GM18867 (cell line): ENCODE data around the gene BAIAP2L2.
"Not testable (repeated sequence)": the region's sequence is repeated elsewhere in the genome, so short reads cannot be mapped to it uniquely, and the experiment has no call there.

Experiments
- ATAC-seq: cut with Tn5 transposase; IDR thresholded peaks from one replicate; pipeline ENCODE4 v1.9.1; 2021; ENCODE audit warnings: mild to moderate bottlenecking, moderate library complexity; ENCODE audit not compliant: unreplicated experiment

The BAIAP2L2 gene, protein sequence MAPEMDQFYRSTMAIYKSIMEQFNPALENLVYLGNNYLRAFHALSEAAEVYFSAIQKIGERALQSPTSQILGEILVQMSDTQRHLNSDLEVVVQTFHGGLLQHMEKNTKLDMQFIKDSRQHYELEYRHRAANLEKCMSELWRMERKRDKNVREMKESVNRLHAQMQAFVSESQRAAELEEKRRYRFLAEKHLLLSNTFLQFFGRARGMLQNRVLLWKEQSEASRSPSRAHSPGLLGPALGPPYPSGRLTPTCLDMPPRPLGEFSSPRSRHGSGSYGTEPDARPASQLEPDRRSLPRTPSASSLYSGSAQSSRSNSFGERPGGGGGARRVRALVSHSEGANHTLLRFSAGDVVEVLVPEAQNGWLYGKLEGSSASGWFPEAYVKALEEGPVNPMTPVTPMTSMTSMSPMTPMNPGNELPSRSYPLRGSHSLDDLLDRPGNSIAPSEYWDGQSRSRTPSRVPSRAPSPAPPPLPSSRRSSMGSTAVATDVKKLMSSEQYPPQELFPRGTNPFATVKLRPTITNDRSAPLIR

DNA sequence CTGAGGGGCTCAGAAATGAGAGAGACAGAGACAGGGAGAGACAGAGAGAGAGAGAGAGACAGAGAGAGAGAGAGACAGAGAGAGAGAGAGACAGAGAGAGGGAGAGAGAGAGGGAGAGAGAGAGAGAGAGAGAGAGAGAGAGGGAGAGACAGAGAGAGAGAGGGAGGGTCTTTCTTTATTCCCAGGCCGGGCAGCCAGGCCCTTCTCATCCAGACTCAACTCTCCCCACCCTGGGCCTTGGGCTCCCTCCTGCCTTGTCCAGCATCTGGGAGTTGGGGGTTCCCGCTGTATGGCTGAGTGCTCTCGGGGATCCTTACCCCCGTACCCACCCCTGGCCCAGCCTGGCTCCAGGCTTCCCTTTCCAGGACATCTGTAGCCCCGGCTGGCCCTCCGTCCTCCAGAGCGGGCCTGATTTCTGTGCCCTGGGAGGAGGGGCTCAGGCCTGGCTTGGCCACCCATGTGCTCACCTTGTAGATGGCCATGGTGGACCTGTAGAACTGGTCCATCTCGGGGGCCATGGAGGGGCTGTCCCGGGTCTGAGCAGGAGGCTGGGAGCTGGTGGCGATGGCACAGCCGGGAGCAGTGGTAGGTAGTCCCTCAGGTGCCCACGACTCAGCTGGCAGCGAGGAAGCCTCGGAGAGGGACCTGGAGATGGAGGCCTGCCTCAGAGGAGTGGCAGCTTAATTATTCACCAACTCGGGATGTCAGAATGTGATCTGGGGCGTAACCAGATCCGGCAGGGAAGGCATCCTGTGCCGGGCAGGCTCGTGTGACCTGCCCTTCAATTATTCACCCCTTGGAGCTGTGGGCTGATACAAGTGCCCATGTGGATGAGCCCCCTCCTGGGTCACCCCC lies at the start of gene BAIAP2L2:
BAIAP2L2 (minus strand) TSS at position 677 of the 855 bp plus-strand sequence; CDS start at position 518, 159 bp downstream.
- ATAC-seq = no peak

DNA sequence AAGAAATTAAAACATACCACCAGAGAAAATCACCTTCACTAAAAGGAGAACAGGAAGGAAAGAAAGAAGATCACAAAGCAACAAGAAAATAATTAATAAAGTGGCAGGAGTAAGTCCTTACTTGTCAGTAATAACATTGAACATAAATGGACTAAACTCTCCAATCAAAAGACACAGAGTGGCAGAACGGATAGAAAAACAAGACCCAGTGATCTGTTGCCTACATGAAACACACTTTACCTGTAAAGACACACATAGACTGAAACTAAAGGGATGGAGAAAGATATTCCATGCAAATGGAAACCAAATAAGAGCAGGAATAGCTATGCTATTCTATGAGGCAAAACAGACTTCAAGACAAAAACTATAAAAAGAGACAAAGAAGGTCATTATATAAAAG lies 45.2 kb upstream of the BAIAP2L2 start:
- ATAC-seq = no peak

DNA sequence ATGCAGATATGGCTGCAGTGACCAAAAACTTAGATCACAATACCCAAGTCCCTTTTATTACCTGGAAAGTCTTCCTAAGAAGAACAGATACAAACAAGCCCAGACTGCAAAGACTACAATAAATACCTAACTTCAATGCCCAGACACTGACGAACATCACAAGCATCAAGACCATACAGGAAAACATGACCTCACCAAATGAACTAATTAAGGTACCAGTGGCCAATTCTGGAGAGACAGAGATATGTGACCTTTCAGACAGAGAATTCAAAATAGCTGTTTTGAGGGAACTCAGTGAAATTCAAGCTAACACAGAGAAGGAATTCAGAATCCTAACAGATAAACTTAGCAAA lies 44.1 kb upstream of the BAIAP2L2 start:
- not testable (repeated sequence) for ATAC-seq

- ATAC-seq = no peak
Observed at GRCh38 chr22:38153821-38154562, 43.5 kb upstream of the BAIAP2L2 start.

- ATAC-seq = no peak
Observed at GRCh38 chr22:38151126-38151500, 40.6 kb upstream of the BAIAP2L2 start.

DNA sequence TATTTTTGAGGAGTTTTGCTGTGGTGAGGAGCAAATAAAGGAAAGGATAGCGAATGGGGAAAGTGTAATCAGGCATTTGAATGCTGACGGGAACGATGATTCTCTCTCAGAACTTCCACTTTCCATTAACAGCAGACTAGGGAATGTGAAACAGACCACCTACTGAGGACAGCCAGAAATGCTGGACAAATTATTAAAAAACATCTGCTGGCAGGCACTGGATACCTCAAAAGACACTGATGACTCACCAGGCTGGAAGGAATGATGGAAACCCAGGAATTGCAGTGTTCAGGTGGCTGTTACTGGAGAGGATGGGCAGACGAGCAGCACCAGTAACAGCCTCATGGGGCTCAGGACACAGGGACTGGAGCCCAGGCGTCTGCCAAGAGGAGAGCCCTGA lies 37.8 kb upstream of the BAIAP2L2 start:
- no peak for ATAC-seq

GRCh38 chr22:38146166-38146565 lies 35.7 kb upstream of the BAIAP2L2 start:
- not testable (repeated sequence) for ATAC-seq

DNA sequence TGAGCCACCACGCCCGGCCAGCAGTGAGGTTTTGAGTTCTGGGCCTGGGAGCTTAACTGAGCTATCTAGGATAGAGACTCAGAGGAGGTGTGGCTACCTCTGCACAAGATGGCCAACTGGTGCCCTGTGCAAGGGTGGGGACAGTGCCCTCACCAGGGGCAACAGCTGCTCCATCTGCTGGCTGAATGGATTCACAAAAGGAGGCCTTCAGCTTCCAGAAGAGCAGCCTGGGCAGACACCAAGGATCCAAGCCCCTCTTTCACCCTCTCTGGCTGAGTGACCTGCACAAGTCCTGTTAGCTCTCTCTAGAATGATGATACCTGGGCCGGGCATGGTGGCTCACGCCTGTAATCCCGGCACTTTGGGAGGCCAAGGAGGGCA lies 33.5 kb upstream of the BAIAP2L2 start:
- no peak for ATAC-seq

- no peak for ATAC-seq
Observed at GRCh38 chr22:38142606-38143005, 32.1 kb upstream of the BAIAP2L2 start.

GRCh38 chr22:38141217-38141973 lies 30.9 kb upstream of the BAIAP2L2 start:
- ATAC-seq = no peak

- no peak for ATAC-seq
Observed at GRCh38 chr22:38139901-38140300, 29.4 kb upstream of the BAIAP2L2 start.

GRCh38 chr22:38138961-38139360 lies 28.5 kb upstream of the BAIAP2L2 start:
- no peak for ATAC-seq

DNA sequence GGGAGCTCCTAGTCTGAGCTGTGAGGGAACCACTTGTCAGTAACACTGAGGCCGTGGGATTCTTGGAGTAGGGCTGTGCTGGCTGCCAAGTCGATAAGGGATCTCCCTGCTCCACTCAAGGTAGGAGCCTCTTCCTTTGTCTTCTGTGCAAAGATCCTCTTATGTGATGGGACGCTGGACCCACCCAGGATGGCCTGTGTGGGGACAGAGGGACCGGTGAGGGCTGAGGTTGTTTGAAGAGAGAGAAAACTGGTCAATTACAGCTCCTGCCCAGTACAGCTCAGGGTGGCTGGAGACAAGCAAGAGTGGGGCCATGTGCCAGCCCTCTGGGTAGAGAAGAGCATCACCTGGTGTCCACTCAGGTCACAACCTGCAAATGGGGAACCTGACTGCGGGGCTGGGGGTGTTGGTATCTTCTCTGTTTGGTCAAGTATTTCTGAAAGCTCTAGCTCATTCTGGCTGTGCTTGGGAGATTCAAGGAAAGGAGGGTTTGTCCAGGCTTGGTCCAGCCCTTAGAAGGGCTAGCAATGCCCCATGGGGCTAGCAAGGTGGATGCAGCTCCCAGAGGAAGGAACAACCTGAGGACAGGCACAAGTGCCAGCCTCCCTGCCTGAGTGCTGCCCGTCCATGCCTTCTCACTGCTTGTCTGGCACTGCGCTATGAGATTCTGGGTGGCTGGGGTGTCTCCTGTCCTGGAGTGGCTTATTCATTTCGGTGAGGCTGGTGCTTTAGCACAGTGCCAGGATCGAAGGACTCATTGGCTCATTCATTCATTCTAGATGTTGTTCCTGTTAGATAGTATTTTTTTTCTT lies 27.6 kb upstream of the BAIAP2L2 start:
- ATAC-seq = no peak

- ATAC-seq = no peak
Observed at GRCh38 chr22:38136607-38137006, 26.1 kb upstream of the BAIAP2L2 start.

DNA sequence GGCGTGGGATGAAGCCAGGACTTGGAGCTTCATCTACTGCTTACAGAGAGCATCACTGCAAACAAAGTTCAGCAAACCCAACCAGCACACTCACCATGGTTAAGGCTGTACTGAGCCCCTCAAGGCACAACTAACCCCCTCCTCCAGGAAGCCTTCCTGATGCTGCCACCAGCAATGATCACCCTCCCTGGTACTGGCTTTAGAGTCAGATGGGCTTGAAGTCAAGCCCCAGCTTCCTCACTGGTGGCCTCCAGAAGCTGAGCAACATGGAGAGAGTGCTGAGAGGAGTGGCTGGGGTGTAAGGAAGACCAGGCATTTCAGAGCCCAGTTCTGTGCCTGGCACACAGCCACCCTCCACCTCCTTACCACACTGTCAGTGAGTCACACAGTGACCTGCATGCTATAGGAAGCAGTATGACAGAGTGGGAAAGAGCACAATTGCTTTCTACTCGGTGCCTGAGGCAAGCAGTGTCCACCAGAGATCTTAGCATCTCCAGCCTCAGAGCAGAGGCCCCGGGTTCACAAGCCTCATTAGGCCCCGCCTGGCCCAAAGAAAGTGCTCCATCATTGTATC lies 24.7 kb upstream of the BAIAP2L2 start:
- no peak for ATAC-seq

GRCh38 chr22:38133331-38133730 lies 22.8 kb upstream of the BAIAP2L2 start:
- no peak for ATAC-seq

DNA sequence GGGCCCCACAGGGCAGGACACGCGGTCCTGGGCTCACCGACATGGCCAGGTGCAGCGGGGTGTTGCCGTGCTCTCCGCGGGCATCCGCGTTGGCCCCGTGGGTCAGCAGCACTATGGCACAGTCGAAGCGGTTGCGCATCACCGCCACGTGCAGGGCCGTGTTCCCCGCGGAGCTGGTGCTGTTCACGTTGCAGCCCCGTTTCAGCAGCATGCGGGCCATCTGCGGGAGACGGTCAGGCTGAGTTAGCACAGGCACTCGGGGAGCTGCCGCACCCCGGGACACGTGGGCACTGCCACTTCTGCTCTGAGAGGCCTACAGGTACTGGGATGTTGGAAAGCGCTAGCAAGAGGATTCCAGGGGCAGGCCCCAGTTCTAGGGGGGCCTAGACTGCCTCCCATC lies 22.3 kb upstream of the BAIAP2L2 start:
- ATAC-seq = no peak

DNA sequence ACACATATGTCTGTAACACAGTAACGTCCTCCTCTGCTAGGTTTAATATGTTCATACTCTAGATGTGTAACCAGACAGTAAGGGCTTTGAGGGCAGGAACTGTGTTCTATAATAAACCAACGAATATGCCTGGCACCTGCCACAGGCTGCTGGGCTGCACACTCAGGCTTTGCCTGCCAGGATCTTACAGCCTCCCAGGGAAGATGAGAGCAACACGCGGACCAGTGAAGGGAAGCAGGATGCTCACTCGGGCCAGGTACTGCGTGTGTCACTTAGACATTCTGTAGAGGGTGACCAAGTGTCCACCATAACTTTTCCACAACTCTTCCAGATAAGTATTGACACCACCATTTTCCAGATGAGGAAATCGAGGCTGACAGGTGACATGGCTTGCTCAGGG lies 21.7 kb upstream of the BAIAP2L2 start:
- ATAC-seq = no peak

DNA sequence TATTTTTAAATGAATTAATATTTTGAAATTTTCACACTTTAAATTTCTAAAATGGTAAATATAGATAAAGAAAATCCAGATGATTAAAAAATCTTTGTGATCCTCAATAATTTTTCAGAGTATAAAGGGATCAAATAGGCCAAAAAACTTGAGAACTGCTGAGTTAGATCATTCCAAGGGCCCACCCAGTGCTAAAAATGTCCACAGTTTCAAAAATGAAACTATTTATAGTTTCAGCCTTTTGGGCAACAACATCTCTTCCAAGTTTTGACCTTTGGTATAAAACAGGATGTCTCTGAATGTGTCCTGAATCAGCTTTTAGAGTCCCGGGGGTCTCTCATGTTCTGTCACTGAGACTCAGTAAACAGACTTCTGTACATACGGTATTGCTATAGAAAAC lies 20.9 kb upstream of the BAIAP2L2 start:
- no peak for ATAC-seq
